DMS114 treated with DMSO at 0.1 percent for 48 hours (cell line): ENCODE measurements around the gene CNOT6.
A peak's percentile ranks its signal among the peaks of the same experiment; 100 is the strongest.
"Not testable (repeated sequence)": the region's sequence is repeated elsewhere in the genome, so short reads cannot be mapped to it uniquely, and the experiment has no call there.

ENCODE experiments used
- DNase-seq: peaks from one replicate; lab custom pipeline; 2025; ENCODE audit not compliant: unreplicated experiment; lab: John Stamatoyannopoulos, UW

Gene CNOT6

DNA sequence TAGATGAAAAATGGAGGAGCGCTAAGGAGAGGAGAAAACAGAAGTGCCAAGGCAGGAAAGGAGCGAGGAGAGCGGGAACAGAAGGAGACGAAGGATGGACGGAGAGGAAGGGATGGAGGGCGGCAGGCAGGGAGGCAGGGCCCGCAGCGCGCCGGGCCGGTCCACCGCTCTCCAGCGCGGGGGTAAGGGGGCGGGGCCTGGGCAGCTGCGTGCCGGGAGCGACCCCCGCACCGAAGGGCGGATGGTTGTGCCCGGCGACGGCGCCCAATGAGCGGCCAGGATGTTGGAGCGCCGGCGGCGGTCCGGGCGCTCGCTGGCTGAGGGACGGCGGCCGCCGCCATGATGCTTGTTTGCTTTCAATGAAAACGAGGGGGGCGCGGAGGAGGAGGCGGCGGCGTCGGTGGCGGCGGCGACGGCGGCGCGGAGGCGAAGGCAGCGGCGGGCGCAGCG lies at the start of gene CNOT6:
Gene CNOT6 (plus strand): TSS at position 320 of the 450 bp plus-strand sequence. CDS start 34,898 bp downstream, outside the sequence.
- DNase-seq, result peak; percentile 90

DNA sequence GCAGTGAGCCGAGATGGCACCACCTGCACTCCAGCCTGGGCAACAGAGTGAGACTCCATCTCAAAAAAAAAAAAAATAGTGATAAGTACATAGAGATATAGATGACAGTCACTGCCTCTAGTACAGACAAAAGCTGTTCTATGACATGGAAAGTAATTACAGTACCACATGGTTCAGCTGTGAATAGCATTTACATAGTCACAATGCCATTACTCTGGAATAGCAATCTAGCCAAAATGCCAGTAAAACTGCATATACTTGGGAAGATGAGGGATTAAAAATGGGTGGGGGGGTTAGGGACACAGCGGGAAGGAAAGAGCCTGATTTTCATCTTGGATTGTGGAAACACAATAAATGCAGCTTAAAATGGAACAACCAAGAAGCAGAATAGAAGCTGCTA lies 39.4 kb upstream of the CNOT6 start:
- DNase-seq, result no peak

DNA sequence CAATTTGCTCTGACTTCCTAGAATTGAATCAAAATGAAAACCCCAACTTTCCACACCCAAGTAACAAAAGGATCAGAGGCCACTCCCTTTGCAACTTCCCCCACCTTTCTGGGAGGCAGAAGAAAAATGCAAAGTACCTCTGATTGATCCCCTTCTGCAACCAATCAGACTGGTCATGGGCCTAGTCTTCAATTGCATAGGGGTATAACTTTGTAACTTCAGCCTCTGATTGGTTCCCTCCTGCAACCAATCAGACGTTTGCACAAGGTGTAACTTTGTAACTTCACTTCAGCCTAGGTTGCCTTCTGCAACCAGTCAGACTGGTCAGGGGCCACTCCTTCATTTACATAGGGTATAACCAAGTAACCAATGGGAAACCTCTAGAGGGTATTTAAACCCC lies 38.3 kb upstream of the CNOT6 start:
- no peak for DNase-seq

DNA sequence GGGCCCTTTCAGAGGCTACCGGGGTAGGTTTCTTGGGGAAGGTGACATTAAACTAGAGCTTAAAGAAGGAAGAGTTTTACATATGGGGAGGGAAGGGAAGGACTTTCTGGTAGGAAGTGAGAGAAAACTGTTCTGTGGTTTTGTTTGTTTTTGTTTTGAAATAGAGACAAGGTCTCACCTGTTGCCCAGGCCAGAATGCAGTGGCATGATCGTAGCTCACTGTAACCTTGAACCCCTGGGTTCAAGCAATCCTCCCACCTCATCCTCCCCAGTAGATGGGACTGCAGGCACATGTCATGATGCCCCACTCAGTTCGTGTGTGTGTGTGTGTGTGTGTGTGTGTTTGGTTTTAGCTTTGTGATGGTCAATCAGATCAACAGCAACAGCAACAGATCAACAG lies 37.4 kb upstream of the CNOT6 start:
- no peak for DNase-seq

DNA sequence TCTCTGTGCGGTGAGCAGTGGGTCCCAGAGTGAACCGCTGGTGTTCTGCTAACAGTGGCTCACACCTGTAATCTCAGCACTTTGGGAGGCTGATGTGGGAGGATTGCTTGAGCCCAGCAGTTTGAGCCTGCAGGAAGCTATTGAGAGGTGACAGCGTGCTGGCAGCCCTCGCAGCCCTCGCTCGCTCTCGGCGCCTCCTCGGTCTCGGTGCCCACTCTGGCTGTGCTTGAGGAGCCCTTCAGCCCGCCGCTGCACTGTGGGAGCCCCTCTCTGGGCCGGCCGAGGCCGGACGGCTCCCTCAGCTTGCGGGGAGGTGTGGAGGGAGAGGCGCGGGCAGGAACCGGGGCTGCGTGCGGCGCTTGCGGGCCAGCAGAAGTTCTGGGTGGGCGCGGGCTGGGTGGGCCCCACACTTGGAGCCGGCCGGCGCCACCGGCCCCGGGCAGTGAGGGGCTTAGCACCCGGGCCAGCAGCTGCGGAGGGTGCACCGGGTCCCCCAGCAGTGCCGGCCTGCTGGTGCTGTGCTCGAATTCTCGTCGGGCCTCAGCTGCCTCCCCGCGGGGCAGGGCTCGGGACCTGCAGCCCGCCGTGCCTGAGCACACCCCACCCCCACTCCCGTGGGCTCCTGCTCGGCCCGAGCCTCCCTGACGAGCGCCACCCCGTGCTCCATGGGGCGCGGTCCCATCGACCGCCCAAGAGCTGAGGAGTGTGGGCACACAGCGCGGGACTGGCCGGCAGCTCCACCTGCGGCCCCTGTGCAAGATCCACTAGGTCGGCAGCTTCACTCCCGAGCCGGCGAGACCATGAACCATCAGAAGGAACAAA lies 35.1 kb upstream of the CNOT6 start:
- not testable (repeated sequence) for DNase-seq

DNA sequence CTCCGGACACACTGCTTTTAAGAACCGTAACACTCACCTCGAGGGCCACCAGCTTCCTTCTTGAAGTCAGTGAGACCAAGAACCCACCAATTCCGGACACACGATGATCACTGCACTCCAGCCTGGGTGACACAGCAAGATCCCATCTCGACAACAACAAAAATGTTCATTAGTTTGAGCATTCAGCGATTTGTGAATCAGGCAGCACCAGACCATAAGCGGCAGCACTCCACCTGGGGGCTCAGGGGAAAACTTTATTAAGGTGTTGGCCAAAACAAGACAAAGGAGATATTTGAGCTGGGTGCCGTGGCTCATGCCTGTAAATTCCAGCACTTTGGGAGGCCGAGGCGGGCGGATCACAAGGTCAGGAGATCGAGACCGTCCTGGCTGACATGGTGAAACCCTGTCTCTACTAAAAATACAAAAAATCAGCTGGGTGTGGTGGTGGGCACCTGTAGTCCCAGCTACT lies 34.5 kb upstream of the CNOT6 start:
- not testable (repeated sequence) for DNase-seq

DNA sequence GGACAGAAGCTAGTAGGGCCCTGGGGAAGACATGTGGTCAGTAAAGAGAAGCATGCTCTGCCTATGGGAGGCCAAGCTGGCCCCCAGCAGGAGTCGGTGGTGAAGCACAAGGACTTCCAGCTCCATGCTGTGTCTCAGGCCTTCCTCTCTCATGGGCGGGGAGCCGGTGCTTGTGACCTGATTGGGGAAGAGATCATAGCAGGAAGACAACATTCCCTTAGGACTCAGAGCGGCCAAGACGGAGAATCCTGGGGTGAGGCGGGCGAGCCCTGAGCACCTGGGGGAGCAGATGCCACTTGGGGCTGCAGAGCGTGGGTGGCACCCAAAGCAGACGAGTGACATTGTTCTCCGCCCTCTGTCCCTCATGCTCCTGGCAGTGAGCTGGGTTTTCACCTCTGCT lies 33.3 kb upstream of the CNOT6 start:
- no peak for DNase-seq

DNA sequence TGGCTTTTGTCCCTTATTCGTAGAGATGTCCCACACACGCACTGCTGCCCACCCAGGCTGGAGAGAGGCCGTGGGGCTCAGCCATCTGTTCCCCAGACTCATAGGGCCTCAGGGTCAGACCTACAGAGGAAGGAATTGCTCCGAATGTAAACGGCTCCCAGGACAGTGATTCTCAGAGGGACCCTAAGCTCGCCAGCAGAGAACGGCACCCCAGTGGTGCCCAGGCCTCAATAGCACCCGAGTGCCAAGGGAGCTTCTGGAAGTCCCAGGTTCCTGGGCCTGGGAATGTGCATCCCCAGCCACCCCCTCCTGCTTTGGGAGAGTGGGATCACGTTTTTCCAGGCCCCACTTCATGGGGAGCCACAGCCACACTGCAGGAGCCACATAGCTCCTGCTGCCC lies 32.9 kb upstream of the CNOT6 start:
- no peak for DNase-seq

DNA sequence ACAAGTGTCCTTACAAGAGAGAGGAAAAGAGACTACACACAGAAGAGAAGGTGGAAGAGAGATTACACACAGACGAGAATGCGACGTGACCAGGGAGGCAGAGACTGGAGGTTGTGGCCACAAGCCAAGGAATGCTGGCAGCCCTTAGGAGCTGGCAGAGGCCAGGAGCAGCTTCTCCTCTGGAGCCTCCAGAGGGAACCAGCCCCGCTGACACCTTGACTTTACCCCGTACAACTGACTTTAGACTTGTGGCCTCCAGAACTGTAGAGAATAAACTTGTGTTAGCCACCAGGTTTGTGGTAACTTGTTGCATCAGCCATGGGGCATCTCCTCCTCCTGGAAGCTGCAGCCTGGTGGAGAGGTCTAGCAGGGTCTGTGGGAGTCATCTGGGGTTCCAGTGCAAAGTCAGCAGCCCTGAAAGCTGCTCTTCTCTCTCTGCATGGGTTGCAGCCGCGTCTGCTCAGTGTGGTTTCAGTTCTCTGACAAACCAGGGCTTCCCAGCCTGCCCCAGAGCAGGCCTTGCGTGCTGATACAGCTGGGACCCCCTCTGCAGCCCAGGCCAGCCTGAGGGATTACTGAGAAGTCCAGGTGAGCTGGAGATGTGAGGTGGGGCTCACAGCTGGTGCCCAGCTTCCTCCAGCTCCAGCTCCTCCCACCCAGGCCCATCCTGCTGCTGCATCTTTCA lies 30.8 kb upstream of the CNOT6 start:
- DNase-seq, result no peak

DNA sequence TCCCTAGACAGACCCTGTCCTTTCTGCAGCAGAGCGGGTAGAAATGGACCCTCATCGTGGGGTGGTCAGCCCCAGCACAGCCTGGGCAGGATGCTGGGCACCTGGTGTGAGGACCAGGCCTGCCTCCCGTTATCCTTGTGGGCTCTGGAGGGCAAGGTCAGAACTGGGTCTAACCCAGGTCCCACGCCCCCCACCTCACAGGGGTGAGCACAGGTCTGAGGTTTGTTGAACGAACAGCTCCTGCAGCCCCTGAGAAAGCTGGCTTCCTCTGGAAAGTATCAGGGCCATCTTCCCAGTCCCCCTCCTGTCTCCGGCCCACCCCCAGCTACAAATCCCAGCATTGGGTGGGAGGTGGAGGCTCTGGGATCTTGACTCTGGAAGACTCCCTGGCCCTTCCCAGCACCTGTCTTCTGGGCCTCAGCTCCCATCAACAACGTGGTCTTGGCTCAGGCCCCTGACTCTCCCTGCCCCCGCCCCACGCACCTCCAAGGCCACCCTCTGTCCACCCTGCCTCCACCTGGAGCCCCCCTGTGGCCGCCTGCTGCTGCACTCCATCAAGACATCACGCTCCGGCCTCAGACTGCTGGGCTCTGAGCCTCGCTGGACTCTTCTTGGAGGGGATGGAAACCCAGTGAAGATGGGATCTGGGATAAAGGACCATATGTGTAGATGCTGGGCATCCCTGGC lies 30.1 kb upstream of the CNOT6 start:
- DNase-seq, result no peak

DNA sequence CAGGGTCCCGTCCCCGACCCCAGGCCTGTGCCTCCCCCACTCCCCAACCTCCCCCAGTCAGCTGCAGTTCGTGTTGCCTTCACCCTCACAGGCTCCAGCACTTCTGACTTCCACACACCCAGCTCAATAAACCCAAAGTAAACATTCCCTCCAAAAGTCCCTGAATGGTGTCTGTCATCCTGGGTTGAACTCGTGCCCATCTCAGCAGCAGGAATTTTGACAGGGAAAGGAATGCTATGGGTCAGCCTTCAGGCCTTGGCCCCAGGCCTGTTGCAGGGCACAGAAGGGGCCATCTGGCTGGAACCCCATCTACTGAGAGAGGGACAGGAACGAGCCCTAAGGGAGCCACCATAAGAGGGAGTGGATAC lies 29.6 kb upstream of the CNOT6 start:
- no peak for DNase-seq

DNA sequence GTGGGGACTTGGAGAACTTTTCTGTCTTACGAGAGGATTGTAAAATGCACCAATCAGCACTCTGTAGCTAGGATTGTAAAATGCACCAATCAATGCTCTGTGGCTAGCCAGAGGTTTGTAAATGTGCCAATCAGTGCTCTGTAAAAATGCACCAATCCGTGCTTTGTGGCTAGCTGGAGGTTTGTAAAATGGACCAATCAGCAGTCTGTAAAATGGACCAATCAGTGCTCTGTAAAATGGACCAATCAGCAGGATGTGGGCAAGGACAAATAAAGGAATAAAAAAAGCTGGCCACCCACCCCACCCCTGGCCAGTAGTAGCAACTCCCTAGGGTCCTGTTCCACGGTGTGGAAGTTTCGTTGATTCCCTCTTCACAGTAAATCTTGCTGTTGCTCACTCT lies 29.1 kb upstream of the CNOT6 start:
- not testable (repeated sequence) for DNase-seq

DNA sequence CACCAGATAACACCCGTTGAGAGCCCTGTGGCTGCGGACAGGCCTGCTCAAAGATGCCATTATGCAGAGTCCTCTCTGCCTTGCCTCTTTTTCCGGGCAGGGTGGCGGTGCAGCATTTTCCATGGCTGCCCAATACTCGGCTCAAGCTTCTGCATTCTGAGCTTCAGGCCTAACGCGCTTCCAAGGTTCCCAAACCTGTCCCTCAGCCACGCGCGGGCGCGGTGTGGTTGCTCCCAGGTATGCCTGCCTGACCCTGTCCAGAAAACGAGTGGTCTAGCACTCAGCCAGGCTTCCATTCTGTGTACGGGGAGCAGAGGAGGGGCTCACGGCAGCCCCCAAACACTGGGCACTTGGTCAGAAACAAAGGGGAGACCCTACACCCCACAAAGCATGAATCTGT lies 27.9 kb upstream of the CNOT6 start:
- DNase-seq, result no peak

DNA sequence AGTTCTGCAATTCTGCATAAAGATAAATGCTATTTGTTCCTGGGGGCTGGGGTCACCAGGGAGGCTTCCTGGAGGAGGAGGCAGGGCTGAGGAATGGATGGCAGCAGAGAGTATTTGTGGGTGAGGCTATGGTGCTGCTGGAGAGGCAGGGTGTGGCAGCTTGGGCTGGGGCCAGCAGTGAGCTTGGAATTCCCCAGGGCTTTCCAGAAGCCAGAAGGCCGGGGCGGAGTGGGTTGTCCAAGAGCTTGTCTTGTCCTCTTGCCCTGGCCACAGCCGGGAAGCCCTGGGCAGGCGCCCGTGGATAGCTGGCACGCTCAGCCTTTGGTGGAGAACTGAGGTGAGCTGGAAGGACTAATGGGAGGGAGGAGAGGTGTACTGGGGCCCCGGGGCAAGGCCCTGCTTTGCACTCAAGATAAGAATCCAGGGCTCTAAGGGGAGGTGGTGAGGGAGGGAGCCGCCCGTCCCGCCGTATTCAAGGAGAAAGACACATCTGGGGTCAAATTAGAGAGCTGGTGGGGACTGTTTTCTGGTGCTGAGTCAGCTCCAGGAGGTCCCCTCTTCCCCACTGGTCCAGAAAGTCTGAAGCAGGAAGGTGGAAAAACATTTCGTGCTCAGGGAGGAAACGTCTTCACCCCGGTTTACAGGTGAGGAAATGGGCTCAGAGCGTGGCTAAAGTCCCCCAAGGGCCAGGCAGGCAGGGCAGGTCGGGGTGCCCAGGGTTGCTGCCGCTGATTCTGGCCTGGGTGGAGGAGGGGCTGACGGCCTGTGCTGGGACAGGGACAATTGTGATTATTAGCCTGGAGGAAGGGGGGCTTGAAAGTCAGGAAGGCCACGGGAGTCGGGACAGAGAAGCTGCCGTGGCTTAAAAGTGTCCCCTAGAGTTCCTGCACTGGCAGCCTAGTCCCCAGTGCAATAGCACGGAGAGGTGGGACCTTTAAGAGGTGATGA lies 26.9 kb upstream of the CNOT6 start:
- DNase-seq, result no peak

DNA sequence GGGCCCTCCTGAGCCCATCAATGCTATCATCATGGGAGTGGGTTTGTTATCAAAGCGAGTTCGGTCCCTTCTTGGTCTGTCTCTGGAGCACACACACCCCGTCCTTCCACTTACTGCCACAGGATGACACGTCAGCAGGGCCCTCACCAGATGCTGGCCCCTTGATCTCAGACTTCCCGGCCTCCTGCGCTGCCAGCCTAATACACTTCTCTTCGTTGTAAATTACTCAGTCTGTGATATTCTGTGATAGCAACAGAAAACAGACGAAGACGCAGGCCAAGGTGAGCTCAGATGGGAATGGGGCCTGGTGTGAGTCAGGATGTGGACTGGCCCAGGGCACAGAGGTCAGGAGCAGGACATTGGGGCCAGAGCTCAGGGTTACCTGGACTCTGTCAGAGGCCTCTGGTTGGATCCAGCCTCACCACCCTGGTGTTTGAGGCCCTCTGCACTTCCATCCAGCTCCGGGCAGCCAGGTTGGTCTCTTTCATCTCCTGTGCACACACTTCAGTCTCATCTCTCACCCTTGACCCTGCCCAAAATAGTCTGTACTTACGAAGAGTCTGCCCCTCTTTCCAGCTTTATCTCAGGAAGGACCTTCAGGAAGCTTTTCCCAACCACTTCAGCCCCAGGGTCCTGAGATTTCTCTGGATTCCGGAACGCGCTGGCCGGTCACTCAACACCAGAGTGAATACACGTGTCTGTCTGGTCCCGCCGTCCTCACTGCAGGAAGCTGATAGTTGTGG lies 26.0 kb upstream of the CNOT6 start:
- no peak for DNase-seq

DNA sequence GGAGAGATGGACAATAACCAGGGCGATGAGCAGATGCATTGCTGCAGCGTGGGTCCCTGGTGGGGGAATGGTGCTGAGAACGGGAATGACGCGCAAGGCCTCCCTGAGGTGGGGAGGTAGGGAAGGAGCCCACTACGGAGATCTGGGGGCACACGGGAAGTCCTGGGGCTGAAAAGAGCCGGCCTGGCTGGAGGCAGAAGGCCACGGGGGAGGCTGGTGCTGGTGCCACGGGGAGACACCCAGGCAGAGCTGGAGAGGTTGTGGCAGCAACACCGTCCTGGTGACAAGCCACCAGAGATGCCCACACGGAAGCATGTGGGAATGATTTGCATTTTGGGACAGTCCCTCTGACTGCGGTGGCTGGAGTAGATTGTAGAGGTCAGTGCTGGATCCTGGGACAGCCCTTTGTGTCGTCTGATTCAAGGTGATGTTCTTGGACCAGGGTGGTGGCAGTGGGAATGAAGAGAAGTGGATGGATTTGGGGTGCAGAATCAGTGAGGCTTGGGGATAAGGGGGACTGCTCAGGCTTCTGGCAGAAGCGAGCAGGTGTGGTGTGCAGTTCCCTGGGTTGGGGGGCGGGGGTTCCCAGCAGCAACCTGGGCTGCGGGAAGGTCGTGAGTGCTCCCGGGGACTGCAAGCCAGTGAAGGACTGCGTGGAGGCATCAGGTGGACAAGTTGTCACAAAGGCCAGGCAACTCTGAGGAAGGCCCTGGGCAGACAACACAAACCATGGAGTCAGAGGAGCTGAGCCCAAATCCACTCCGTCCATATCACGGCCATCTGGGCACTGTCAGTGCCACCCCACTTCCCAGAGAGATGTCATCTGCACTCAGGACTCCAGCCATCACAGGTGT lies 25.2 kb upstream of the CNOT6 start:
- no peak for DNase-seq

DNA sequence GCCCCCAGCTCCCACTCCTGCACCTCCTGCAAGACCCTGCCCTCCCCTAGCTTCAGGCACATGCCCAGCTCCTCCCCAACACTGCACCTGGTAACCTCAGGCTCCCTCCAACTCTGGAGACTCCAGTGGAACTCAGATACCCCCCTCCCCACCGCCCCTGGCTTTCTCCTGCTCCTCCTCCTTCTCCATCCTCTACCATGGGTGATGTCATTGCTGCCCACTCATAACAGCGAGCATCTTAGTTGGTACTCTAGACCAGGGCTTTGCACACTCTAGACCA lies 24.7 kb upstream of the CNOT6 start:
- DNase-seq, result no peak

DNA sequence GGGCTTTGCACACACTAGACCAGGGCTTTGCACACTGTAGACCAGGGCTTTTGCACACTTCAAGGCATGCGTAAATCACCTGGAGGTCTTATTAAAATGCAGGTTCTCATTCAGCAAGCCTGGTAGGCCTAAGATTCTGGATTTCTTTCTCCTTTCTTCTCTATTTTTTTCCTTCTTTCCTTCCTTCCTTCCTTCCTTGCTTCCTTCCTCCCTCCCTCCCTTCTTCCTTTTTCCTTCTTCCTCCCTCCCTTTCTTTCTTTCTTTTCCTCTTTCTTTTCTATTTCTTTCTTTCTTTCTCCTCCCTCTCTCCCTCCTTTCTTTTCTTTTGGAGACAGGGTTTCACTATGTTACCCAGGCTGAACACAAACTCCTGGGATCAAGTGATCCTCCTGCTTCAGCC lies 24.3 kb upstream of the CNOT6 start:
- DNase-seq, result no peak

DNA sequence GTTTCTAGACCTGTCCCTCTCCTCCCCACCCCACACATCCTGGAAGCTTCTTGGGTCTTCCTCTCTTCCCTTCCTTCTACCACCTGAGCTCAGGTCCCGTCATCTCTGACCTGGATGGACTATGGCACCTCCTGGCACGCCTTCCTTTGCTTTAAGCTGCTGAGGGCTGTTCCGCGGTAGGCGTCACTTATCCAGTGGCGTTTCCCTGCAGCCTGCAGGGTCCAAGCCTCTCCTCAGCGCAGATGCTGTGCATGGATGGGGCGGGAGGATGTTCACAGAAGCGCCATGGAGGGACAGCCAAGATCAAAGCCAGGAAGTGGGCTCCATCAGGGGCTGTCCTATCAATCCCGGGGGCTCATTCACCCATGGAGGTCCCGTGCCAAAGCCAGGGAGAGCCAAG lies 23.8 kb upstream of the CNOT6 start:
- no peak for DNase-seq
